GM12878 (cell line): ENCODE data around the gene DNAH2. TPM values are rescaled to one million over a fixed set of nuclear protein-coding genes. Genes with fewer than 3 reads are reported as not detected.

ENCODE experiments used
- ATF3 ChIP-seq: IDR thresholded peaks from 2 replicates; pipeline ENCODE4 v1.6.1; 2011; ENCODE audit warnings: low read depth, mild to moderate bottlenecking, low read length, moderate library complexity, borderline replicate concordance; ENCODE audit errors: extremely low read depth
- CEBPB ChIP-seq, 2 experiments: fragments of 150-350 bp in 1 of 2; IDR thresholded peaks; 2 replicates each; pipeline ENCODE4 v1.6.1; 2012 to 2014; ENCODE audit warnings: low read depth in 2 of 2, low read length in 2 of 2, borderline replicate concordance in 1 of 2, inconsistent platforms in 1 of 2
- EGR1 ChIP-seq, 2 experiments: IDR thresholded peaks; 1 replicate in 1 of 2; 2 replicates in 1 of 2; pipeline ENCODE4 v1.6.1; 2011 to 2012; ENCODE audit warnings: low read depth in 2 of 2, low read length in 2 of 2, borderline replicate concordance in 1 of 2, mild to moderate bottlenecking in 1 of 2, moderate library complexity in 1 of 2
- IKZF2 ChIP-seq, 2 experiments: fragments of 450-650 bp; IDR thresholded peaks; 2 replicates each; pipeline ENCODE4 v1.6.1; 2017; ENCODE audit warnings: mild to moderate bottlenecking in 2 of 2, moderate library complexity in 2 of 2
- IRF4 ChIP-seq: IDR thresholded peaks from 2 replicates; pipeline ENCODE4 v1.6.1; 2011; ENCODE audit warnings: low read depth, low read length
- JUND ChIP-seq: IDR thresholded peaks from 2 replicates; pipeline ENCODE4 v1.6.1; 2012; ENCODE audit warnings: low read depth, mild to moderate bottlenecking, low read length, improper control_type of control experiment, moderate library complexity
- KLF5 ChIP-seq: fragments of 450-650 bp; IDR thresholded peaks from 2 replicates; pipeline ENCODE4 v1.6.1; 2014; ENCODE audit warnings: mild to moderate bottlenecking; ENCODE audit not compliant: partially characterized antibody
- MEF2B ChIP-seq: fragments of 450-650 bp; IDR thresholded peaks from 2 replicates; pipeline ENCODE4 v1.6.1; 2018; ENCODE audit warnings: mild to moderate bottlenecking, moderate library complexity; ENCODE audit not compliant: partially characterized antibody, poor library complexity, severe bottlenecking
- MYB ChIP-seq: fragments of 150-350 bp; IDR thresholded peaks from 2 replicates; pipeline ENCODE4 v1.6.1; 2014; ENCODE audit warnings: mild to moderate bottlenecking, low read depth, low read length, borderline replicate concordance
- NFYB ChIP-seq: IDR thresholded peaks from 2 replicates; pipeline ENCODE4 v1.6.1; 2011; ENCODE audit warnings: low read depth, mild to moderate bottlenecking, low read length, improper control_type of control experiment, moderate library complexity; ENCODE audit not compliant: insufficient read depth
- NR2C1 ChIP-seq: fragments of 450-650 bp; IDR thresholded peaks from 2 replicates; pipeline ENCODE4 v1.6.1; 2017; ENCODE audit warnings: antibody characterized with exemption, mild to moderate bottlenecking, moderate library complexity
- NR2C2 ChIP-seq: IDR thresholded peaks from 2 replicates; pipeline ENCODE4 v1.6.1; 2011; ENCODE audit warnings: borderline replicate concordance, low read depth; ENCODE audit not compliant: control insufficient read depth, insufficient read length
- PAX8 ChIP-seq: fragments of 450-650 bp; IDR thresholded peaks from 2 replicates; pipeline ENCODE4 v1.6.1; 2017; ENCODE audit warnings: mild to moderate bottlenecking, moderate library complexity
- STAT3 ChIP-seq: IDR thresholded peaks from 2 replicates; pipeline ENCODE4 v1.6.1; 2011; ENCODE audit warnings: low read depth, low read length, improper control_type of control experiment
- TCF7 ChIP-seq: IDR thresholded peaks from 2 replicates; pipeline ENCODE4 v1.6.1; 2014; ENCODE audit warnings: antibody characterized with exemption, borderline replicate concordance
- WRNIP1 ChIP-seq: IDR thresholded peaks from 2 replicates; pipeline ENCODE4 v1.6.1; 2011; ENCODE audit warnings: low read depth, low read length, improper control_type of control experiment, borderline replicate concordance
- polyA plus RNA-seq, 11 experiments: library from polyadenylated mRNA; depleted of rRNA in 4 of 11; unstranded in 6 of 11; stranded (reverse) in 5 of 11; fragments of >200 nt; fragmentation: Nextera tagmentation in 4 of 11; fragmentation: Illumina TruSeq in 1 of 11; extraction: Ambion mirVana in 4 of 11; extraction: Trizol in 1 of 11; gene quantifications; 1 replicate in 1 of 11; 2 replicates in 10 of 11; pipeline versions ENCODE4 v1.2.1 to v1.2.3, GENCODE V29; 2011 to 2016; ENCODE audit warnings: inconsistent platforms in 2 of 11, missing spikeins in 2 of 11, low read depth in 1 of 11
- total RNA-seq, 4 experiments: library from RNA; depleted of rRNA in 3 of 4; stranded (reverse); fragments of >200 nt in 3 of 4; fragmentation: Illumina TruSeq in 1 of 4; extraction: Trizol in 1 of 4; gene quantifications; 2 replicates each; pipeline versions ENCODE4 v1.2.1 to v1.2.3, GENCODE V29; 2013 to 2021
- TF ChIP-seq, protein P1 (sequence below): fragments of 450-650 bp; IDR thresholded peaks from 2 replicates; pipeline ENCODE4 v1.6.1; 2017; ENCODE audit warnings: mild to moderate bottlenecking, moderate library complexity
- TF ChIP-seq, protein P2 (sequence below): IDR thresholded peaks from 2 replicates; pipeline ENCODE4 v1.6.1; 2012; ENCODE audit warnings: improper control_type of control experiment, low read depth, low read length; ENCODE audit not compliant: insufficient replicate concordance

Gene DNAH2
- total and polyA plus RNA-seq, 10 of the 15 experiments (the other 5 are each of a cell fraction or from before 2014, with no cell fraction given): not detected

- TF ChIP-seq, protein P1, sequence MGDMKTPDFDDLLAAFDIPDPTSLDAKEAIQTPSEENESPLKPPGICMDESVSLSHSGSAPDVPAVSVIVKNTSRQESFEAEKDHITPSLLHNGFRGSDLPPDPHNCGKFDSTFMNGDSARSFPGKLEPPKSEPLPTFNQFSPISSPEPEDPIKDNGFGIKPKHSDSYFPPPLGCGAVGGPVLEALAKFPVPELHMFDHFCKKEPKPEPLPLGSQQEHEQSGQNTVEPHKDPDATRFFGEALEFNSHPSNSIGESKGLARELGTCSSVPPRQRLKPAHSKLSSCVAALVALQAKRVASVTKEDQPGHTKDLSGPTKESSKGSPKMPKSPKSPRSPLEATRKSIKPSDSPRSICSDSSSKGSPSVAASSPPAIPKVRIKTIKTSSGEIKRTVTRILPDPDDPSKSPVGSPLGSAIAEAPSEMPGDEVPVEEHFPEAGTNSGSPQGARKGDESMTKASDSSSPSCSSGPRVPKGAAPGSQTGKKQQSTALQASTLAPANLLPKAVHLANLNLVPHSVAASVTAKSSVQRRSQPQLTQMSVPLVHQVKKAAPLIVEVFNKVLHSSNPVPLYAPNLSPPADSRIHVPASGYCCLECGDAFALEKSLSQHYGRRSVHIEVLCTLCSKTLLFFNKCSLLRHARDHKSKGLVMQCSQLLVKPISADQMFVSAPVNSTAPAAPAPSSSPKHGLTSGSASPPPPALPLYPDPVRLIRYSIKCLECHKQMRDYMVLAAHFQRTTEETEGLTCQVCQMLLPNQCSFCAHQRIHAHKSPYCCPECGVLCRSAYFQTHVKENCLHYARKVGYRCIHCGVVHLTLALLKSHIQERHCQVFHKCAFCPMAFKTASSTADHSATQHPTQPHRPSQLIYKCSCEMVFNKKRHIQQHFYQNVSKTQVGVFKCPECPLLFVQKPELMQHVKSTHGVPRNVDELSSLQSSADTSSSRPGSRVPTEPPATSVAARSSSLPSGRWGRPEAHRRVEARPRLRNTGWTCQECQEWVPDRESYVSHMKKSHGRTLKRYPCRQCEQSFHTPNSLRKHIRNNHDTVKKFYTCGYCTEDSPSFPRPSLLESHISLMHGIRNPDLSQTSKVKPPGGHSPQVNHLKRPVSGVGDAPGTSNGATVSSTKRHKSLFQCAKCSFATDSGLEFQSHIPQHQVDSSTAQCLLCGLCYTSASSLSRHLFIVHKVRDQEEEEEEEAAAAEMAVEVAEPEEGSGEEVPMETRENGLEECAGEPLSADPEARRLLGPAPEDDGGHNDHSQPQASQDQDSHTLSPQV: no peak
- TF ChIP-seq NR2C1: no peak
- TF ChIP-seq IRF4: peak; percentile 16; the same call in 1 of the 2 replicates
- TF ChIP-seq ATF3: no peak
- TF ChIP-seq JUND: peak; percentile 31; the same call in 1 of the 2 replicates
- peak; percentile 68 to 76 for TF ChIP-seq IKZF2 (IDR thresholded peaks at IDR 0.05)
- no peak for TF ChIP-seq CEBPB (IDR thresholded peaks at IDR 0.05; ENCODE audit: borderline replicate concordance in 1 of 2, low read depth in 2 of 2, low read length in 2 of 2)
- TF ChIP-seq TCF7: no peak; the same call in 1 of the 2 replicates
- TF ChIP-seq PAX8: no peak
- TF ChIP-seq MEF2B: peak; percentile 52
- TF ChIP-seq EGR1 (IDR thresholded peaks at IDR 0.05; ENCODE audit: borderline replicate concordance in 1 of 2, low read depth in 2 of 2, low read length in 2 of 2): peak in 1 of 2 experiments; percentile 78; a peak in 2 of 3 replicates
- TF ChIP-seq WRNIP1: no peak
- no peak for TF ChIP-seq NFYB
- no peak for TF ChIP-seq STAT3
- peak; percentile 33 for TF ChIP-seq KLF5
- TF ChIP-seq MYB: no peak
- TF ChIP-seq, protein P2, sequence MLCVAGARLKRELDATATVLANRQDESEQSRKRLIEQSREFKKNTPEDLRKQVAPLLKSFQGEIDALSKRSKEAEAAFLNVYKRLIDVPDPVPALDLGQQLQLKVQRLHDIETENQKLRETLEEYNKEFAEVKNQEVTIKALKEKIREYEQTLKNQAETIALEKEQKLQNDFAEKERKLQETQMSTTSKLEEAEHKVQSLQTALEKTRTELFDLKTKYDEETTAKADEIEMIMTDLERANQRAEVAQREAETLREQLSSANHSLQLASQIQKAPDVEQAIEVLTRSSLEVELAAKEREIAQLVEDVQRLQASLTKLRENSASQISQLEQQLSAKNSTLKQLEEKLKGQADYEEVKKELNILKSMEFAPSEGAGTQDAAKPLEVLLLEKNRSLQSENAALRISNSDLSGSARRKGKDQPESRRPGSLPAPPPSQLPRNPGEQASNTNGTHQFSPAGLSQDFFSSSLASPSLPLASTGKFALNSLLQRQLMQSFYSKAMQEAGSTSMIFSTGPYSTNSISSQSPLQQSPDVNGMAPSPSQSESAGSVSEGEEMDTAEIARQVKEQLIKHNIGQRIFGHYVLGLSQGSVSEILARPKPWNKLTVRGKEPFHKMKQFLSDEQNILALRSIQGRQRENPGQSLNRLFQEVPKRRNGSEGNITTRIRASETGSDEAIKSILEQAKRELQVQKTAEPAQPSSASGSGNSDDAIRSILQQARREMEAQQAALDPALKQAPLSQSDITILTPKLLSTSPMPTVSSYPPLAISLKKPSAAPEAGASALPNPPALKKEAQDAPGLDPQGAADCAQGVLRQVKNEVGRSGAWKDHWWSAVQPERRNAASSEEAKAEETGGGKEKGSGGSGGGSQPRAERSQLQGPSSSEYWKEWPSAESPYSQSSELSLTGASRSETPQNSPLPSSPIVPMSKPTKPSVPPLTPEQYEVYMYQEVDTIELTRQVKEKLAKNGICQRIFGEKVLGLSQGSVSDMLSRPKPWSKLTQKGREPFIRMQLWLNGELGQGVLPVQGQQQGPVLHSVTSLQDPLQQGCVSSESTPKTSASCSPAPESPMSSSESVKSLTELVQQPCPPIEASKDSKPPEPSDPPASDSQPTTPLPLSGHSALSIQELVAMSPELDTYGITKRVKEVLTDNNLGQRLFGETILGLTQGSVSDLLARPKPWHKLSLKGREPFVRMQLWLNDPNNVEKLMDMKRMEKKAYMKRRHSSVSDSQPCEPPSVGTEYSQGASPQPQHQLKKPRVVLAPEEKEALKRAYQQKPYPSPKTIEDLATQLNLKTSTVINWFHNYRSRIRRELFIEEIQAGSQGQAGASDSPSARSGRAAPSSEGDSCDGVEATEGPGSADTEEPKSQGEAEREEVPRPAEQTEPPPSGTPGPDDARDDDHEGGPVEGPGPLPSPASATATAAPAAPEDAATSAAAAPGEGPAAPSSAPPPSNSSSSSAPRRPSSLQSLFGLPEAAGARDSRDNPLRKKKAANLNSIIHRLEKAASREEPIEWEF: no peak
- TF ChIP-seq NR2C2: no peak
Observed at GRCh38 chr17:7842380-7843256, 125.1 kb downstream of the DNAH2 start (continued).
